ENCODE results near the gene LRP1B. TPM values are rescaled to one million over a fixed set of nuclear protein-coding genes. Genes with fewer than 3 reads are reported as not detected.

LRP1B gene
- total RNA-seq, 1 experiment from 2014 or later: 0.21 TPM

DNA sequence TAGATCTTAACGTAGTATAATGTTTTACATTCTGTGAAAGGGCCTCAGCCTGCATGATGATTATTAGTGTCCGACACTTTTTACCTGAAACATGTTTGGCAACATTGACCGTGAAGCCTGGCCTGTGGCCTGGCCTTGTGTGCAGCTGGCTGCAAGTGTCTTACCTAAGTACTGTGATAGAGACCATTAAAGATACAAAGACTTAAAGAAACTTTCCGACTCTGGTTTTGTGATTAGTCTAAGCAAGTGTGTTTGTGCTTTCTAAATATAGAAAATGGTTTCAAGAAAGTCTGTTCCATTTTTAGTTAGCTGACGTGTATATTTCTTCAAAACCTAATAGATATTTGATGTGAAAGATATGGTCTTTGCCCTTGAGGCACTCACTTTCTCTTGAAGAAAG, 601.8 kb downstream of the LRP1B start:
- Mint-ChIP-seq H3K27ac (ENCODE audit: unreplicated experiment) (no peak overlapping the region), H3K4me3 (ENCODE audit: low read depth, unreplicated experiment) (no peak overlapping the region), H3K9me3 (ENCODE audit: low read depth, unreplicated experiment) (no peaks in the 10 kb centered on the region), H3K36me3 (ENCODE audit: insufficient read depth, unreplicated experiment) (no peaks in the 10 kb centered on the region), H3K4me1 (ENCODE audit: low read depth, unreplicated experiment) (no peaks in the 10 kb centered on the region), H3K27me3 (ENCODE audit: unreplicated experiment) (no peaks in the 10 kb centered on the region)
- no peak for DNase-seq
- no TSS peak for BruUV-seq (replicated peaks)
- TF ChIP-seq, protein P1, sequence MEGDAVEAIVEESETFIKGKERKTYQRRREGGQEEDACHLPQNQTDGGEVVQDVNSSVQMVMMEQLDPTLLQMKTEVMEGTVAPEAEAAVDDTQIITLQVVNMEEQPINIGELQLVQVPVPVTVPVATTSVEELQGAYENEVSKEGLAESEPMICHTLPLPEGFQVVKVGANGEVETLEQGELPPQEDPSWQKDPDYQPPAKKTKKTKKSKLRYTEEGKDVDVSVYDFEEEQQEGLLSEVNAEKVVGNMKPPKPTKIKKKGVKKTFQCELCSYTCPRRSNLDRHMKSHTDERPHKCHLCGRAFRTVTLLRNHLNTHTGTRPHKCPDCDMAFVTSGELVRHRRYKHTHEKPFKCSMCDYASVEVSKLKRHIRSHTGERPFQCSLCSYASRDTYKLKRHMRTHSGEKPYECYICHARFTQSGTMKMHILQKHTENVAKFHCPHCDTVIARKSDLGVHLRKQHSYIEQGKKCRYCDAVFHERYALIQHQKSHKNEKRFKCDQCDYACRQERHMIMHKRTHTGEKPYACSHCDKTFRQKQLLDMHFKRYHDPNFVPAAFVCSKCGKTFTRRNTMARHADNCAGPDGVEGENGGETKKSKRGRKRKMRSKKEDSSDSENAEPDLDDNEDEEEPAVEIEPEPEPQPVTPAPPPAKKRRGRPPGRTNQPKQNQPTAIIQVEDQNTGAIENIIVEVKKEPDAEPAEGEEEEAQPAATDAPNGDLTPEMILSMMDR (IDR thresholded peaks at IDR 0.05; ENCODE audit: unreplicated experiment): no peak
- CTCF ChIA-PET: no interaction called here
- intact Hi-C loops (cut with micrococcal nuclease; ENCODE audit: unreplicated experiment): no loop called here

DNA sequence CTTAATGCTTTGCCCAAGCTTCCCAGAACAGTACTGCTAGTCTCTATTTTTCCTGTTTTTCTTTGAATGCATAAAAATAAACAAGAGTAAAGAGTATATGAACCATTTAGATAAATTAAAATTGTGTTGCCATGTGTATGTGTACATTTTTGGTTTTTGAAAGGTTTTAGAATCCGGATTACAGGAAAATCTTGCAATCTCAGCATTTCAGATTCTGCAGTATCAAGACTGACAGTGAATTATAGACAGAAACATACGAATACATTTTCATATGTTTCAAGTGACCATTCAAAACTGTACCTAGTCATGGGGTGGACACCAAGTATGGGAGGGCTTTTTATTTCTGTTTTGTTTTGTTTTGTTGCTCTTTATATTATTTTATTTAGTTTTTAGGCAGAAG, 604.1 kb downstream of the LRP1B start:
- no peaks in the 10 kb centered on the region for H3K36me3 Mint-ChIP-seq (ENCODE audit: insufficient read depth, unreplicated experiment)
- TF ChIP-seq, protein P1 (IDR thresholded peaks at IDR 0.05; ENCODE audit: unreplicated experiment): no peak
- H3K4me1 Mint-ChIP-seq (ENCODE audit: low read depth, unreplicated experiment): no peaks in the 10 kb centered on the region
- no peaks in the 10 kb centered on the region for H3K9me3 Mint-ChIP-seq (ENCODE audit: low read depth, unreplicated experiment)
- intact Hi-C loops (cut with micrococcal nuclease; ENCODE audit: unreplicated experiment): no loop called here
- DNase-seq: no peak
- no TSS peak for BruUV-seq (replicated peaks)
- CTCF ChIA-PET: no interaction called here
- no peak overlapping the region for H3K27ac Mint-ChIP-seq (ENCODE audit: unreplicated experiment)
- no peaks in the 10 kb centered on the region for H3K27me3 Mint-ChIP-seq (ENCODE audit: unreplicated experiment)
- no peak overlapping the region for H3K4me3 Mint-ChIP-seq (ENCODE audit: low read depth, unreplicated experiment)

GRCh38 chr2:141524777-141525176, 606.0 kb downstream of the LRP1B start:
- Mint-ChIP-seq H3K36me3 (ENCODE audit: insufficient read depth, unreplicated experiment) (no peaks in the 10 kb centered on the region), H3K27me3 (ENCODE audit: unreplicated experiment) (no peaks in the 10 kb centered on the region), H3K4me1 (ENCODE audit: low read depth, unreplicated experiment) (no peaks in the 10 kb centered on the region), H3K27ac (ENCODE audit: unreplicated experiment) (no peak overlapping the region), H3K4me3 (ENCODE audit: low read depth, unreplicated experiment) (no peak overlapping the region), H3K9me3 (ENCODE audit: low read depth, unreplicated experiment) (no peaks in the 10 kb centered on the region)
- CTCF ChIA-PET: no interaction called here
- BruUV-seq (replicated peaks): no TSS peak
- DNase-seq: no peak
- intact Hi-C loops (cut with micrococcal nuclease; ENCODE audit: unreplicated experiment): no loop called here
- TF ChIP-seq, protein P1 (IDR thresholded peaks at IDR 0.05; ENCODE audit: unreplicated experiment): no peak

DNA sequence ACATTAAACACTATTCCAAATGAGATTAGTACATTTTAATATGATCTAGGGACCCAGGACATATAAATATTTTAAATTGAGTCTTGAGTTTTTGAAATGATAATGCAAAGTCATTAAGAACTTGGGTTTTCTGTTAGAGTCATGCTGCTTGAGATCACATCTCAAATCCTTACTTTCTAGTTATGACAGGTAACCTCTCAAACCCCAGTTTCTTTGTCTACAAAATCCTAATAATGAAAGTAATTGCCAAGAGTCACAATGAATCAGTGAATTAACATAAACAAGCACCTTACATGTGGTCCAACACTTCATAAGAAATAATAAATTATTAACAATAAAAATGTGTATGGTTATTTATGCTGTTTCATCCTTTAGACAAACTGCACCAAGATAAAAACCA, 607.6 kb downstream of the LRP1B start:
- H3K27ac Mint-ChIP-seq (ENCODE audit: unreplicated experiment): no peak overlapping the region
- H3K9me3 Mint-ChIP-seq (ENCODE audit: low read depth, unreplicated experiment): no peaks in the 10 kb centered on the region
- TF ChIP-seq, protein P1 (IDR thresholded peaks at IDR 0.05; ENCODE audit: unreplicated experiment): no peak
- no TSS peak for BruUV-seq (replicated peaks)
- CTCF ChIA-PET: no interaction called here
- no peaks in the 10 kb centered on the region for H3K27me3 Mint-ChIP-seq (ENCODE audit: unreplicated experiment)
- no peaks in the 10 kb centered on the region for H3K36me3 Mint-ChIP-seq (ENCODE audit: insufficient read depth, unreplicated experiment)
- no peak overlapping the region for H3K4me3 Mint-ChIP-seq (ENCODE audit: low read depth, unreplicated experiment)
- intact Hi-C loops (cut with micrococcal nuclease; ENCODE audit: unreplicated experiment): no loop called here
- no peak for DNase-seq
- H3K4me1 Mint-ChIP-seq (ENCODE audit: low read depth, unreplicated experiment): peaks cover 2% of the 10 kb centered on the region
